Endothelial cell of umbilical vein (primary cell): ENCODE results near the gene STRA8. TPM values are rescaled to one million over a fixed set of nuclear protein-coding genes. Genes with fewer than 3 reads are reported as not detected.

ENCODE experiments used
- BruUV-seq: library from RNA; stranded (reverse); fragments of 400-500 nt; replicated peaks from 2 replicates; lab custom pipeline; 2021; lab: Mats Ljungman, UMichigan
- CTCF ChIA-PET: fragments of 300-600, 350-600 bp; sonication (Branson Sonifier 250); formaldehyde crosslinking; loops from one replicate; lab custom pipeline; 2021; ENCODE audit warnings: antibody characterized with exemption, inconsistent platforms; lab: Charles Lee
- POLR2A ChIA-PET: fragments of 300-600, 350-600 bp; sonication (Branson Sonifier 250); formaldehyde crosslinking; loops from one replicate; lab custom pipeline; 2021; ENCODE audit warnings: antibody characterized with exemption, inconsistent platforms; lab: Charles Lee
- DNase-seq: peaks from one replicate; pipeline ENCODE4 v3.0.0-alpha.2; 2011; ENCODE audit warnings: low read depth, low spot score
- FAIRE-seq: peaks from 2 replicates; lab custom pipeline; 2011; peaks lifted over from hg19 to GRCh38; lab: Jason Lieb, UNC
- H2AFZ ChIP-seq: 2 replicates; pipeline ENCODE4 v1.6.0; 2012; ENCODE audit warnings: low read depth, low read length, control low read depth, inconsistent platforms
- H3K27ac ChIP-seq: 2 replicates; pipeline ENCODE4 v1.5.1; 2011; ENCODE audit warnings: low read depth, mild to moderate bottlenecking, control low read depth, low read length, moderate library complexity; ENCODE audit not compliant: insufficient read depth
- H3K27me3 ChIP-seq, 2 experiments: 2 replicates each; pipeline versions ENCODE4 v1.6.0 to v1.6.1; 2011; ENCODE audit warnings: low read length in 2 of 2, mixed read lengths in 1 of 2; ENCODE audit not compliant: control insufficient read depth in 2 of 2, insufficient read depth in 2 of 2
- H3K36me3 ChIP-seq, 2 experiments: 2 replicates in 1 of 2; 3 replicates in 1 of 2; pipeline ENCODE4 v1.5.1; 2011; ENCODE audit warnings: low read length in 2 of 2, mild to moderate bottlenecking in 1 of 2, moderate library complexity in 1 of 2; ENCODE audit not compliant: control insufficient read depth in 2 of 2, insufficient read depth in 2 of 2; ENCODE audit errors: extremely low read depth in 1 of 2
- H3K4me1 ChIP-seq: 3 replicates; pipeline ENCODE4 v1.5.1; 2011; ENCODE audit warnings: mild to moderate bottlenecking, low read length; ENCODE audit not compliant: control insufficient read depth, insufficient read depth; ENCODE audit errors: extremely low read depth
- H3K4me2 ChIP-seq: 2 replicates; pipeline ENCODE4 v1.6.1; 2011; ENCODE audit warnings: low read length, control low read depth, mixed read lengths; ENCODE audit not compliant: insufficient read depth
- H3K4me3 ChIP-seq, 3 experiments: fragments of 200-600 bp in 1 of 3; sonication (generic), shearing (Covaris generic) in 1 of 3; replicated peaks in 1 of 3; 2 replicates each; pipeline ENCODE4 v1.5.1; 2011 to 2016; ENCODE audit warnings: control low read depth in 3 of 3, low read length in 3 of 3, mild to moderate bottlenecking in 2 of 3, inconsistent platforms in 1 of 3, low read depth in 1 of 3, moderate library complexity in 1 of 3; ENCODE audit not compliant: insufficient read depth in 1 of 3
- H3K79me2 ChIP-seq: 2 replicates; pipeline ENCODE4 v1.6.0; 2012; ENCODE audit warnings: low read length, inconsistent platforms; ENCODE audit not compliant: control insufficient read depth, insufficient read depth
- H3K9ac ChIP-seq: replicated peaks from 2 replicates; pipeline ENCODE3; 2011; ENCODE audit warnings: low read length, control low read depth; ENCODE audit not compliant: insufficient read depth; ENCODE audit errors: extremely low read depth
- H3K9me1 ChIP-seq: replicated peaks from 3 replicates; pipeline ENCODE4 v1.6.0; 2011; ENCODE audit warnings: mild to moderate bottlenecking, low read length; ENCODE audit not compliant: control insufficient read depth, insufficient read depth; ENCODE audit errors: extremely low read depth
- H3K9me3 ChIP-seq: replicated peaks from 2 replicates; pipeline ENCODE4 v1.5.1; 2012; ENCODE audit warnings: low read length, inconsistent platforms; ENCODE audit not compliant: control insufficient read depth, insufficient read depth
- H4K20me1 ChIP-seq: replicated peaks from 2 replicates; pipeline ENCODE3; 2011; ENCODE audit warnings: mild to moderate bottlenecking, low read length; ENCODE audit not compliant: control insufficient read depth, insufficient read depth; ENCODE audit errors: extremely low read depth
- CTCF ChIP-seq, 2 donors: IDR thresholded peaks; 1 replicate in 1 of 2; 2 replicates in 1 of 2; pipeline ENCODE4 v1.5.1; 2011; ENCODE audit warnings: low read length in 2 of 2, mild to moderate bottlenecking in 2 of 2, moderate library complexity in 2 of 2, control low read depth in 1 of 2, inconsistent platforms in 1 of 2, low read depth in 1 of 2; ENCODE audit not compliant: insufficient read depth in 1 of 2; ENCODE audit errors: extremely low read depth in 1 of 2
- EZH2 ChIP-seq: IDR thresholded peaks from 2 replicates; pipeline ENCODE4 v1.6.1; 2012; ENCODE audit warnings: borderline replicate concordance, low read depth, mild to moderate bottlenecking, moderate library complexity, low read length, inconsistent platforms; ENCODE audit not compliant: severe bottlenecking
- FOS ChIP-seq: IDR thresholded peaks from 2 replicates; pipeline ENCODE4 v1.6.1; 2011; ENCODE audit warnings: mild to moderate bottlenecking, low read length, moderate library complexity, borderline replicate concordance; ENCODE audit not compliant: insufficient read depth
- GATA2 ChIP-seq: IDR thresholded peaks from 2 replicates; pipeline ENCODE4 v1.7.0; 2011; ENCODE audit warnings: low read depth, mild to moderate bottlenecking, moderate library complexity, mixed read lengths, low read length; ENCODE audit not compliant: insufficient read length, insufficient read depth
- JUN ChIP-seq: IDR thresholded peaks from 2 replicates; pipeline ENCODE4 v1.6.1; 2011; ENCODE audit warnings: borderline replicate concordance, low read depth; ENCODE audit not compliant: insufficient read length, insufficient read depth
- MAX ChIP-seq: IDR thresholded peaks from 2 replicates; pipeline ENCODE4 v1.6.1; 2011; ENCODE audit not compliant: insufficient read depth, insufficient read length
- MYC ChIP-seq: IDR thresholded peaks from one replicate; pipeline ENCODE4 v1.6.1; 2011; ENCODE audit warnings: mild to moderate bottlenecking, low read depth, low read length
- POLR2A ChIP-seq: IDR thresholded peaks from 2 replicates; pipeline ENCODE4 v1.6.1; 2012; ENCODE audit warnings: low read depth, mild to moderate bottlenecking, control low read depth, low read length
- POLR2AphosphoS5 ChIP-seq: IDR thresholded peaks from 2 replicates; pipeline ENCODE4 v1.6.1; 2012; ENCODE audit warnings: low read depth, mild to moderate bottlenecking, control low read depth, low read length, moderate library complexity; ENCODE audit not compliant: insufficient read depth
- dilution Hi-C: fragments of 300-500 bp; cut with MboI; formaldehyde crosslinking; loops from one replicate; pipeline ENCODE4 v1.15.0; 2019; ENCODE audit warnings: low sequenced_read_pairs; ENCODE audit not compliant: extremely low pct_ligation_motif_present
- intact Hi-C: fragments of 100-400 bp; cut with micrococcal nuclease; formaldehyde crosslinking; loops from one replicate; pipeline ENCODE4 v1.10.0; 2022
- polyA plus RNA-seq, 4 experiments: library from polyadenylated mRNA; depleted of rRNA in 3 of 4; stranded (reverse) in 3 of 4; unstranded in 1 of 4; fragments of >200 nt; gene quantifications; 2 replicates each; pipeline versions ENCODE4 v1.2.1 to v1.2.3, GENCODE V29; 2011 to 2012; ENCODE audit warnings: missing spikeins in 1 of 4
- total RNA-seq: library from RNA; stranded (reverse); gene quantifications from 2 replicates; pipeline ENCODE4 v1.2.3, GENCODE V29; 2021

Gene STRA8
- total and polyA plus RNA-seq, 2 donors (not counting 3 experiments of a cell fraction or from before 2014, with no cell fraction given) = not detected

GRCh38 chr7:135258585-135258984, 24.9 kb downstream of the STRA8 start:
- CTCF ChIA-PET = interaction anchor here (1.5 to 4.4 kb wide), 2 partner anchors 16 to 21 kb away, joined by 3 to 31 read pairs; no protein-coding TSS in a partner anchor
- Histone ChIP-seq H3K9me1 (no peaks in the 10 kb centered on the region), H3K27ac (no peak overlapping the region), H3K27me3 (no peaks in the 10 kb centered on the region), H3K9ac (no peak overlapping the region), H3K4me2 (no peak overlapping the region), H3K9me3 (no peaks in the 10 kb centered on the region), H3K79me2 (no peaks in the 10 kb centered on the region), H3K4me1 (peaks cover 14% of the 10 kb centered on the region), H3K4me3 (no peak overlapping the region), H4K20me1 (no peaks in the 10 kb centered on the region), H2AFZ (no peak overlapping the region), H3K36me3 (no peaks in the 10 kb centered on the region)
- TF ChIP-seq EZH2 = no peak
- no peak for TF ChIP-seq POLR2AphosphoS5
- TF ChIP-seq JUN = no peak
- no peak for TF ChIP-seq MYC
- TF ChIP-seq POLR2A = no peak
- TF ChIP-seq MAX = no peak
- no peak for TF ChIP-seq GATA2
- no peak for TF ChIP-seq FOS
- TF ChIP-seq CTCF (IDR thresholded peaks at IDR 0.05; ENCODE audit: extremely low read depth in 1 of 2, insufficient read depth in 1 of 2, low read depth in 1 of 2, low read length in 2 of 2) = no peak
- no peak for FAIRE-seq
- BruUV-seq = no TSS peak
- dilution Hi-C loops = no loop called here
- intact Hi-C loops = no loop called here
- POLR2A ChIA-PET = no interaction called here
- DNase-seq = no peak
